Neutrophil (primary cell): ENCODE results near the gene ZC3H8.

Experiments
- H3K27ac ChIP-seq: fragments of 200-600 bp; sonication (generic); 2 replicates; pipeline ENCODE4 v1.5.1; 2016; ENCODE audit warnings: mild to moderate bottlenecking, moderate library complexity
- H3K27me3 ChIP-seq: fragments of 200-600 bp; sonication (generic); 2 replicates; pipeline ENCODE4 v1.6.0; 2016; ENCODE audit warnings: mild to moderate bottlenecking
- H3K36me3 ChIP-seq: fragments of 200-600 bp; sonication (generic); 2 replicates; pipeline ENCODE4 v1.5.1; 2017
- H3K4me1 ChIP-seq, 2 experiments: fragments of 200-600 bp in 1 of 2; sonication (generic) in 1 of 2; 1 replicate in 1 of 2; 2 replicates in 1 of 2; pipeline versions ENCODE4 v1.5.1 to v1.6.1; 2013 to 2016; ENCODE audit warnings: low read depth in 1 of 2, low read length in 1 of 2, mild to moderate bottlenecking in 1 of 2, moderate library complexity in 1 of 2; ENCODE audit not compliant: control insufficient read depth in 1 of 2, insufficient read depth in 1 of 2
- H3K4me3 ChIP-seq, 2 experiments: fragments of 200-600 bp in 1 of 2; sonication (generic) in 1 of 2; 1 replicate in 1 of 2; 2 replicates in 1 of 2; pipeline ENCODE4 v1.5.1; 2013 to 2016; ENCODE audit warnings: low read depth in 1 of 2, low read length in 1 of 2, mild to moderate bottlenecking in 1 of 2, moderate library complexity in 1 of 2
- H3K9me3 ChIP-seq: fragments of 200-600 bp; sonication (generic); 2 replicates; pipeline ENCODE4 v1.5.1; 2016
- CTCF ChIP-seq: fragments of 200-600 bp; sonication (generic); IDR thresholded peaks from 2 replicates; pipeline ENCODE4 v1.5.1; 2016; ENCODE audit warnings: antibody characterized with exemption

ZC3H8 gene

GRCh38 chr2:112201696-112202430 is 53.0 kb downstream of the ZC3H8 start:
- Histone ChIP-seq H3K4me1 (no peaks in the 10 kb centered on the region), H3K9me3 (peaks cover 5% of the 10 kb centered on the region), H3K36me3 (no peaks in the 10 kb centered on the region), H3K4me3 (no peak overlapping the region), H3K27ac (no peak overlapping the region), H3K27me3 (no peaks in the 10 kb centered on the region)
- TF ChIP-seq CTCF = no peak

GRCh38 chr2:112199188-112199587 is 55.7 kb downstream of the ZC3H8 start:
- Histone ChIP-seq H3K27me3 (no peaks in the 10 kb centered on the region), H3K4me3 (no peak overlapping the region), H3K4me1 (no peaks in the 10 kb centered on the region), H3K36me3 (no peaks in the 10 kb centered on the region), H3K27ac (no peak overlapping the region), H3K9me3 (peaks cover 5% of the 10 kb centered on the region)
- TF ChIP-seq CTCF = no peak

DNA sequence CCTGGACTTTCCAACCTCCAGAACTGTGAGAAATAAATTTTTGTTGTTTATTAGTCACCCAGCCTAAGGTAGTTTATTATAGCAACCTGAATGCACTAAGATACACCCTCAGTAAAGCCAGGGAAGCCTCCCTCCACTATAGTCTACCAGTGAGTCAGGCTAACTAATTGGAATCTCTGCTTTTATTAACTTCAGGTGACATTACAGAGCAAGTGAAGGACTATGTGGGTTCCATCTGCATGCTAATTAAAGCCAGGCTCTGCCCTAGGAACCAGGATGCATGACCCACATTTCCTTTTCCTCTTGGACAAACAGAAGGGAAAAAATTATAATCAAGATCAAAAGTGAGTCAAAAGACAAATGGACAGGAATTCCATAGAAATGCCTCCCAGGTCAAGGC is 56.1 kb downstream of the ZC3H8 start:
- no peaks in the 10 kb centered on the region for H3K36me3 ChIP-seq
- H3K9me3 ChIP-seq = peaks cover 4% of the 10 kb centered on the region
- no peaks in the 10 kb centered on the region for H3K4me1 ChIP-seq
- no peak overlapping the region for H3K4me3 ChIP-seq
- no peaks in the 10 kb centered on the region for H3K27me3 ChIP-seq
- H3K27ac ChIP-seq = no peak overlapping the region
- no peak for TF ChIP-seq CTCF

DNA sequence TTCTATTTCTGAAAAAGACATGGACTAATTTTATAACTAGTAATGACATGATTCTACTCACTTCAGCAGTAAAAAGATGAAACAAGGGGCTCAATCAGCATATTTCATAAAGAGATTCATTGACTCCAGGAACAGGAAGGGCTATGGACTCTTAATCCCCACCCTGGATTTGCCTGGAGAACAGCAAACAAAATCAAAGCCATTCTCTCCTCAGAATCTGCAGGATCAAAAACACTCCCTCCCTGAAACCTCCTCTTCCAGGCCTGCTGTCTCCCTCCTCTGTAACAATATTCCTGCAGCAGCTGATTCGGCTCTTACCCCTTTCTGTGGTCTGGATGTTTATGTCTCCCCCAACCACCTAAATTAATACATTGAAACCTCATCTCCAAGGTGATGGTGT is 57.0 kb downstream of the ZC3H8 start:
- H3K4me1 ChIP-seq = no peaks in the 10 kb centered on the region
- no peaks in the 10 kb centered on the region for H3K36me3 ChIP-seq
- no peak overlapping the region for H3K27ac ChIP-seq
- no peak overlapping the region for H3K4me3 ChIP-seq
- no peaks in the 10 kb centered on the region for H3K27me3 ChIP-seq
- H3K9me3 ChIP-seq = no peaks in the 10 kb centered on the region
- TF ChIP-seq CTCF = no peak

GRCh38 chr2:112195950-112196349 is 58.9 kb downstream of the ZC3H8 start:
- H3K36me3 ChIP-seq = no peaks in the 10 kb centered on the region
- no peaks in the 10 kb centered on the region for H3K9me3 ChIP-seq
- no peak for TF ChIP-seq CTCF
- H3K27ac ChIP-seq = no peak overlapping the region
- H3K4me3 ChIP-seq = no peak overlapping the region
- no peaks in the 10 kb centered on the region for H3K27me3 ChIP-seq
- H3K4me1 ChIP-seq = no peaks in the 10 kb centered on the region
